Measurements from ENCODE around the gene RPL13. TPM values are rescaled to one million over a fixed set of nuclear protein-coding genes. Genes with fewer than 3 reads are reported as not detected.
"Not testable (repeated sequence)": the region's sequence is repeated elsewhere in the genome, so short reads cannot be mapped to it uniquely, and the experiment has no call there.

The RPL13 gene
- total RNA-seq, 2 donors from 2014 or later = 1,855 to 2,011 TPM

DNA sequence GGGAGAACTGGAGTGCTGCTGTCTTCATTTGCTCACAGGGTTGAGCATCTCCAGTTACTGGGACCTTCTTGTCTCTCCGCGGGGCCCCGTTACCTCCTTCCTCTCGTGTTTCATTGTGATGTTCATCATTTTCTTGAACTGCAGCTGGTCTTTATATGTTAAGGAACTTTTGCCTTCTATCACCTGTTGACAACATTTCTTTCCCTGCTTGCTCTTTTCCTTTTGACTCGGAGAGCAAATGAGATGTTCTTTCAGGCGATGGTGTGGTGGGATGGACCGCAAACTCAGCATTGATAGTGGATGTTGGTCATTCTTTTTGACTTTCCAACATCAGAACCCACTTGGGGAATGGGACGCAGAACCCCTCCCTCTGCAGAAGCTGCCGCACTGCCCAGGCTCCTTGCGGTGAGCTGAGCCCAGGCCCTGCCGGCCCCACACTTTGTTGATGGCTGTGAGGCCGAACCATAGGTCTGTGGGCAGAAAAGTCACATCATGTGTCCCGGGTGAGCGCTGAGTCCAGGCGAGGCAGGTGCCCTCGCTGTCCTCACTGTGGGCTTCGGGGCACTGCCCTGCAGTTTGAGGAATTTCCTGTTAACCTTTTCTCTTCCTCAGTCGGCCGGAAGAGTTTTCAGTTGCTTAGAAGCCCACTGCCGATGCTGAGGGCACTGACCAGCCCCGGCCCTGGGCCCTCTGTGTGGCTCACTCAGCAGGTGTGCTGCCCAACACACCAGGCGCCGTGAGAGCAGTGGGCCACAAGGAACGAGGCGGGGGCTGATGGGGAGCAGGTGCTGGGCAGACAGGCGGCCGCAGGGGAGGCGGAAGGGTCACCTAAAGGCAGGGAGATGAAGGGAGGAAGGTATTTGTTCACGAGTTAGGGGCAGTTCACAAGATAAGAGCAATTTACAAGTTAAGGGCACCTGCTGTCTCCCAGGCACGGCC is 7.4 kb downstream of the RPL13 start:
- Histone ChIP-seq H3K9me3 (no peaks in the 10 kb centered on the region), H3K9ac (ENCODE audit: low read depth in 2 of 2, low read length in 2 of 2) (no peak overlapping the region), H3K4me3 (no peak overlapping the region), H3K36me3 (peaks cover 16% of the 10 kb centered on the region), H3K27me3 (no peaks in the 10 kb centered on the region), H3K4me1 (peaks cover 18% of the 10 kb centered on the region), H3K27ac (no peak overlapping the region)
- TF ChIP-seq, protein P1, sequence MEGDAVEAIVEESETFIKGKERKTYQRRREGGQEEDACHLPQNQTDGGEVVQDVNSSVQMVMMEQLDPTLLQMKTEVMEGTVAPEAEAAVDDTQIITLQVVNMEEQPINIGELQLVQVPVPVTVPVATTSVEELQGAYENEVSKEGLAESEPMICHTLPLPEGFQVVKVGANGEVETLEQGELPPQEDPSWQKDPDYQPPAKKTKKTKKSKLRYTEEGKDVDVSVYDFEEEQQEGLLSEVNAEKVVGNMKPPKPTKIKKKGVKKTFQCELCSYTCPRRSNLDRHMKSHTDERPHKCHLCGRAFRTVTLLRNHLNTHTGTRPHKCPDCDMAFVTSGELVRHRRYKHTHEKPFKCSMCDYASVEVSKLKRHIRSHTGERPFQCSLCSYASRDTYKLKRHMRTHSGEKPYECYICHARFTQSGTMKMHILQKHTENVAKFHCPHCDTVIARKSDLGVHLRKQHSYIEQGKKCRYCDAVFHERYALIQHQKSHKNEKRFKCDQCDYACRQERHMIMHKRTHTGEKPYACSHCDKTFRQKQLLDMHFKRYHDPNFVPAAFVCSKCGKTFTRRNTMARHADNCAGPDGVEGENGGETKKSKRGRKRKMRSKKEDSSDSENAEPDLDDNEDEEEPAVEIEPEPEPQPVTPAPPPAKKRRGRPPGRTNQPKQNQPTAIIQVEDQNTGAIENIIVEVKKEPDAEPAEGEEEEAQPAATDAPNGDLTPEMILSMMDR (IDR thresholded peaks at IDR 0.05) = no peak
- intact Hi-C loops (cut with DNase I) = no loop called here
- DNase-seq = no peak

DNA sequence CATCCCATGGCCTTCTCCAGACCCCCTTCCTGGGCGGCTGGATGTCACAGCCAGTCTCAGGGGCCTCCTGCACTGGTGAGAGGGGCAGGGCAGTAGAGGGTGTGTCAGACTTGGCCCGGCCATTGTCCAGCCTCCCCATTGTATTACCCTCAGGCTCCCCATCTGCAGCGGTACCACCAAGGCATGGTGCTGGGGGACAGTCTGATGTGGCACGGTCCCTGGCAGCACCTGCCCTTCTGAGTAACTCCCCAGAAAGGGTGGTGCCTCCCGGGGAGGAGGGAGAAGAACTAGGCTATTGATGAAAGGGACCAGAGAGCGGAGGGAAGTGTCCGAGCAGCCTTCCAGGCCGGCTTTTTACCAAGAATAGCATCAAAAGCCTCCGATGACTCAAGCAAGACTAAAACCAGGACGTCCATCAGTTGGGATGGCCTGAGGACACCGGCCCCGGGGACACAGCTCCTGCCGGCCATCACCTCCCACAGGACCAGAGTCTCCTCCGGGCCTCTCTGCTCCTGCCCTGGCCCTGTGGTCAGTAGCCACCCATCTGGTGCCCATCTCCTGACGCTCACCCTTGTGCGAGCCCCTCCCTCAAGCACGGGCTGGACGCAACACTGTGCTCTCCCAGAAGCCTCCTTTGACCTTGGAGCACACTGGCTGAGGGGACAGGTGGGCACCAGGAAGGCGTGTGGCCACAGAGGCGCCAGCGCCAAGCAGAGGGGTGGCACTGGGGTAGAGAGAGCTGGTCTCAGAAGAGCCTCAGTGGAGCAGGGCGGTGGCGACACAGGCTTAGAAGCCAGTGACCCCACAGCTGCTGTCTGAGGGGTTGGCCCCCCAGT is 9.2 kb downstream of the RPL13 start:
- intact Hi-C loops (cut with DNase I) = loop anchor here (10.0 kb wide), 1 partner anchor 75 kb away; no protein-coding TSS in a partner anchor
- Histone ChIP-seq H3K9ac (ENCODE audit: low read depth in 2 of 2, low read length in 2 of 2) (no peak overlapping the region), H3K4me3 (no peak overlapping the region), H3K36me3 (no peaks in the 10 kb centered on the region), H3K9me3 (no peaks in the 10 kb centered on the region), H3K27ac (no peak overlapping the region), H3K27me3 (peaks cover 11% of the 10 kb centered on the region), H3K4me1 (peaks cover 17% of the 10 kb centered on the region)
- DNase-seq = no peak
- TF ChIP-seq, protein P1 (IDR thresholded peaks at IDR 0.05) = no peak

DNA sequence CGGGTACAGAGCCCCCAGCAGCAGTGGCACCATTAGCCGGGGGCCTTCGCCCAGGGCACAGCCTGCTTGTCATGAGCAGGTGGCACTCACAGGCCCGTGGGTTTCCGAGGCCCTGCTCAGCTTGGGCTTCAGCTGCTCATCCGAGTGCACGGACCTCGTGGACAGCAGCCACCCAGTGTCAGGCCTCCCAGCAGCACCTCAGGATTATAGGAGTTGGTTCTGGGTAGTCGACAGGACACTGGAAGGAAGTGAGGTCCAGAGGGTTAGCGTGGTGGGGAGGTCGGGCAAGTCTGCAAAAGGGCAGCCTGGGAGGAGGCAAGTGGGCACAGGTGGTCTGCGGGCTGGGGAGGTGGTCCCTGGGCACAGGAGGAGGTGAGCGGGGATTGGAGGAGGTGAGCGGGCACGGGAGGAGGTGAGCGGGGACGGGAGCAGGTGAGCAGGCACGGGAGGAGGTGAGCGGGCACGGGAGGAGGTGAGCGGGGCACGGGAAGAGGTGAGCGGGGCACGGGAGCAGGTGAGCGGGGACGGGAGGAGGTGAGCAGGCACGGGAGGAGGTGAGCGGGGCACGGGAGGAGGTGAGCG is 10.0 kb downstream of the RPL13 start:
- peaks cover 18% of the 10 kb centered on the region for H3K27me3 ChIP-seq

DNA sequence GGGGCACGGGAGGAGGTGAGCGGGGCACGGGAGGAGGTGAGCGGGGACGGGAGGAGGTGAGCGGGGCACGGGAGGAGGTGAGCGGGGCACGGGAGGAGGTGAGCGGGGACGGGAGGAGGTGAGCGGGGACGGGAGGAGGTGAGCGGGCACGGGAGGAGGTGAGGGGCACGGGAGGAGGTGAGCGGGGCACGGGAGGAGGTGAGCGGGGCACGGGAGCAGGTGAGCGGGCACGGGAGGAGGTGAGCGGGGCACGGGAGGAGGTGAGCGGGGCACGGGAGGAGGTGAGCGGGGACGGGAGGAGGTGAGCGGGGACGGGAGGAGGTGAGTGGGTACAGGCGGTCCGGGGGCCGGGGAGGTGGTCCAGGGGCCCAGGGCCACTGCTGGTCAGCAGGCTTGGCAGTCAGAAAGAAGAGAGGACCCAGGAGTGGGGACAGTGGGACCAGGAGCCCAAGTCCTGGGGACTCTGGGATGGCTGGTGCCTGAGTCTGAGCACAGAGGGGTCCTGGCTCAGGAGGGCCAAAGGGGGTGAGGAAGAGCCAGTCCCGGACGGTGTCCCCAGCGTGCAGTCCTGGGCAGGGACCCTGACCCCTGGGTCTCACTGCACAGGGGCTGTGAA is 10.6 kb downstream of the RPL13 start:
- H3K36me3 ChIP-seq; H3K27ac ChIP-seq; H3K9me3 ChIP-seq; DNase-seq; H3K9ac ChIP-seq (ENCODE audit: low read depth in 2 of 2, low read length in 2 of 2); H3K4me3 ChIP-seq: not testable (repeated sequence)
- peaks cover 22% of the 10 kb centered on the region for H3K27me3 ChIP-seq
- intact Hi-C loops (cut with DNase I) = loop anchor here (10.0 kb wide), 1 partner anchor 74 kb away; no protein-coding TSS in a partner anchor
- peaks cover 11% of the 10 kb centered on the region for H3K4me1 ChIP-seq

More for the DNA sequence above, 10.0 kb downstream of the RPL13 start:
- Histone ChIP-seq H3K9ac (ENCODE audit: low read depth in 2 of 2, low read length in 2 of 2) (no peak overlapping the region), H3K9me3 (no peaks in the 10 kb centered on the region), H3K4me1 (peaks cover 16% of the 10 kb centered on the region), H3K27ac (no peak overlapping the region), H3K36me3 (no peaks in the 10 kb centered on the region), H3K4me3 (no peak overlapping the region)
- intact Hi-C loops (cut with DNase I) = loop anchor here (10.0 kb wide), 1 partner anchor 74 kb away; no protein-coding TSS in a partner anchor
- TF ChIP-seq, protein P1 (IDR thresholded peaks at IDR 0.05) = no peak
- DNase-seq = no peak

DNA sequence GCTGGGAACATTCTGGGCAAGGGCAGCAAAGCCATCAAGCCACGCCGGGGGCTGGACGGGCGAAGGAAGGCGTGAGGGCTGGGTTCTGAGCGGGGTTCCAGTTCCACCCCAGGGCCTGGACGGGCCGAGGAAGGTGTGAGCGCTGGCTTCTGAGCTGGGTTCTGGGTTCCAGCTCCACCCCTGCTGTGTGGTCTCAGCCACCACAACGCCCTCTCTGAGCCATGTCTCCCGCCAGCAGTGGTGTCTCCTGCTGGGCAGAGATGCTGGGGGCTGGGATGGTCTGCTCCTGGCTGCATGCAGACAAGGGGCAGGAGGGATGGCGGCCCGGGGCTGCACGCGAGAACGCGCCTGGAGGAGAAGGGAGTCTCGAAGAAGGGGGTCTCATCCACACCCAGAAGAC is 11.2 kb downstream of the RPL13 start:
- Histone ChIP-seq H3K9me3 (no peaks in the 10 kb centered on the region), H3K27me3 (peaks cover 28% of the 10 kb centered on the region), H3K4me1 (peaks cover 11% of the 10 kb centered on the region), H3K4me3 (no peak overlapping the region), H3K27ac (no peak overlapping the region), H3K36me3 (no peaks in the 10 kb centered on the region), H3K9ac (ENCODE audit: low read depth in 2 of 2, low read length in 2 of 2) (no peak overlapping the region)
- DNase-seq = no peak
- TF ChIP-seq, protein P1 (IDR thresholded peaks at IDR 0.05) = no peak
- intact Hi-C loops (cut with DNase I) = loop anchor here (10.0 kb wide), 1 partner anchor 73 kb away; no protein-coding TSS in a partner anchor

Measured in colonic mucosa (tissue), 4 donors.